GM23248 (cell line): Measurements from ENCODE around the gene MPC1.

Experiments used
- EZH2 ChIP-seq: fragments of 200-600 bp; sonication (generic); IDR thresholded peaks from 2 replicates; pipeline ENCODE4 v1.6.1; 2018; ENCODE audit warnings: antibody characterized with exemption, mild to moderate bottlenecking; ENCODE audit not compliant: insufficient read depth, poor library complexity, severe bottlenecking
- EZH2phosphoT487 ChIP-seq: fragments of 200-600 bp; sonication (generic); IDR thresholded peaks from 2 replicates; pipeline ENCODE4 v1.6.1; 2018; ENCODE audit warnings: antibody characterized with exemption, moderate library complexity, mild to moderate bottlenecking, low read depth; ENCODE audit not compliant: insufficient read depth

- no peak for TF ChIP-seq EZH2
- TF ChIP-seq EZH2phosphoT487: no peak
Measured at GRCh38 chr6:166330612-166331011, 52.1 kb downstream of the MPC1 start.
